RWPE1 (cell line): ENCODE results near the gene STH.

Experiments used
- CTCF ChIA-PET: fragments of 350-600 bp; sonication (Branson Sonifier 250); formaldehyde crosslinking; extraction: SDS; loops from one replicate; lab custom pipeline; 2021; lab: Yijun Ruan, JAX
- POLR2A ChIA-PET: fragments of 400-600 bp; formaldehyde crosslinking; extraction: SDS; loops from one replicate; lab custom pipeline; 2020; ENCODE audit warnings: antibody characterized with exemption; ENCODE audit not compliant: low non-redundant PET; lab: Yijun Ruan, JAX
- DNase-seq: peaks from one replicate; pipeline ENCODE4 v3.0.0; 2012; ENCODE audit warnings: low spot score
- H3K27ac ChIP-seq: fragments of 450-650 bp; 2 replicates; pipeline ENCODE4 v1.5.1; 2017
- CTCF ChIP-seq: fragments of 450-650 bp; conservative IDR thresholded peaks from 2 replicates; pipeline ENCODE4 v1.5.1; 2017; ENCODE audit warnings: low read depth, mild to moderate bottlenecking

Gene STH

GRCh38 chr17:45971698-45972141, 27.3 kb upstream of the STH start:
- CTCF ChIA-PET = no interaction called here
- no peak for DNase-seq
- H3K27ac ChIP-seq = no peak overlapping the region
- POLR2A ChIA-PET = no interaction called here
- TF ChIP-seq CTCF = no peak

GRCh38 chr17:45972531-45972930, 26.5 kb upstream of the STH start:
- ChIA-PET CTCF (no interaction called here), POLR2A (no interaction called here)
- no peak for DNase-seq
- no peak overlapping the region for H3K27ac ChIP-seq
- no peak for TF ChIP-seq CTCF

- H3K27ac ChIP-seq = no peak overlapping the region
- CTCF ChIA-PET = interaction anchor here (0.5 to 0.7 kb wide), 2 partner anchors 80 to 137 kb away, joined by 3 read pairs; no protein-coding TSS in a partner anchor
- POLR2A ChIA-PET = no interaction called here
- no peak for TF ChIP-seq CTCF
- DNase-seq = no peak
Measured at GRCh38 chr17:45973099-45973780, 25.8 kb upstream of the STH start.

GRCh38 chr17:45973946-45974859, 24.8 kb upstream of the STH start:
- TF ChIP-seq CTCF = no peak
- ChIA-PET CTCF (interaction anchor here (0.5 to 1.1 kb wide), 4 partner anchors 80 to 1127 kb away, joined by 3 to 4 read pairs (median 3); partner anchors contain the start of gene MAPT), POLR2A (no interaction called here)
- no peak overlapping the region for H3K27ac ChIP-seq
- no peak for DNase-seq

- ChIA-PET CTCF (interaction anchor here (1.1 kb wide), 1 partner anchor 81 kb away, joined by 3 read pairs; the partner anchor contains the start of gene MAPT), POLR2A (no interaction called here)
- no peak overlapping the region for H3K27ac ChIP-seq
- no peak for DNase-seq
- no peak for TF ChIP-seq CTCF
Measured at GRCh38 chr17:45974916-45975630, 24.0 kb upstream of the STH start.
